Glomerular endothelial cell (primary cell): Measurements from ENCODE around the gene ATAD3A. TPM values are rescaled to one million over a fixed set of nuclear protein-coding genes. Genes with fewer than 3 reads are reported as not detected.
"Not testable (repeated sequence)": the region's sequence is repeated elsewhere in the genome, so short reads cannot be mapped to it uniquely, and the experiment has no call there.

Source experiments
- DNase-seq: peaks from one replicate; pipeline ENCODE4 v3.0.0-alpha.2; 2011; ENCODE audit warnings: low read depth, low spot score; ENCODE audit errors: extremely low read depth
- total RNA-seq: library from RNA; depleted of rRNA; stranded (reverse); fragments of >200 nt; gene quantifications from 2 replicates; pipeline ENCODE4 v1.2.3, GENCODE V29; 2015

Gene ATAD3A
- total RNA-seq, 1 donor from 2014 or later, result 54.5 TPM

GRCh38 chr1:1552263-1552639 lies 40.3 kb downstream of the ATAD3A start:
- DNase-seq, result no peak

GRCh38 chr1:1553821-1554494 lies 42.0 kb downstream of the ATAD3A start:
- DNase-seq, result no peak

- no peak for DNase-seq
Measured at GRCh38 chr1:1554550-1554925, 42.6 kb downstream of the ATAD3A start.

GRCh38 chr1:1554926-1555915 lies 43.3 kb downstream of the ATAD3A start:
- DNase-seq, result no peak

GRCh38 chr1:1556505-1556904 lies 44.5 kb downstream of the ATAD3A start:
- DNase-seq, result no peak

- not testable (repeated sequence) for DNase-seq
Measured at GRCh38 chr1:1556961-1557360, 45.0 kb downstream of the ATAD3A start.

GRCh38 chr1:1557688-1558087 lies 45.7 kb downstream of the ATAD3A start:
- not testable (repeated sequence) for DNase-seq

- DNase-seq, result no peak
Measured at GRCh38 chr1:1558591-1558990, 46.6 kb downstream of the ATAD3A start.

- DNase-seq, result no peak
Measured at GRCh38 chr1:1559066-1559465, 47.1 kb downstream of the ATAD3A start.

GRCh38 chr1:1560178-1560577 lies 48.2 kb downstream of the ATAD3A start:
- DNase-seq, result no peak

GRCh38 chr1:1561801-1562470 lies 50.0 kb downstream of the ATAD3A start:
- no peak for DNase-seq

- DNase-seq, result no peak
Measured at GRCh38 chr1:1562556-1563195, 50.7 kb downstream of the ATAD3A start.

- DNase-seq, result no peak
Measured at GRCh38 chr1:1563688-1564087, 51.7 kb downstream of the ATAD3A start.

GRCh38 chr1:1564268-1564667 lies 52.3 kb downstream of the ATAD3A start:
- DNase-seq, result no peak

GRCh38 chr1:1565340-1565739 lies 53.4 kb downstream of the ATAD3A start:
- no peak for DNase-seq

- no peak for DNase-seq
Measured at GRCh38 chr1:1567152-1567875, 55.4 kb downstream of the ATAD3A start.

GRCh38 chr1:1567891-1568291 lies 55.9 kb downstream of the ATAD3A start:
- DNase-seq, result no peak

- DNase-seq, result no peak
Measured at GRCh38 chr1:1569341-1569740, 57.4 kb downstream of the ATAD3A start.

GRCh38 chr1:1573843-1574720 lies 62.1 kb downstream of the ATAD3A start:
- no peak for DNase-seq
